GM23248 (cell line): ENCODE measurements around the gene PARS2. TPM values are rescaled to one million over a fixed set of nuclear protein-coding genes. Genes with fewer than 3 reads are reported as not detected.

Source experiments
- DNase-seq: peaks from one replicate; pipeline ENCODE4 v3.0.0-alpha.2; 2015
- H2AFZ ChIP-seq: fragments of 200-600 bp; sonication (generic); 2 replicates; pipeline ENCODE4 v1.6.1; 2016; ENCODE audit warnings: antibody characterized with exemption
- H3F3A ChIP-seq: fragments of 200-600 bp; sonication (generic); 2 replicates; pipeline ENCODE4 v1.6.1; 2016; ENCODE audit warnings: mild to moderate bottlenecking, antibody characterized with exemption, mixed run types; ENCODE audit not compliant: insufficient read depth
- H3K27ac ChIP-seq: fragments of 200-600 bp; sonication (generic); 2 replicates; pipeline ENCODE4 v1.5.1; 2016; ENCODE audit warnings: mild to moderate bottlenecking
- H3K27me3 ChIP-seq: fragments of 200-600 bp; sonication (generic); replicated peaks from 2 replicates; pipeline ENCODE4 v1.6.1; 2016; ENCODE audit warnings: mild to moderate bottlenecking; ENCODE audit not compliant: insufficient read depth
- H3K36me3 ChIP-seq: fragments of 200-600 bp; sonication (generic); 2 replicates; pipeline ENCODE4 v1.6.1; 2016; ENCODE audit warnings: low read depth, mild to moderate bottlenecking
- H3K4me1 ChIP-seq: fragments of 200-600 bp; sonication (generic); 2 replicates; pipeline ENCODE4 v1.6.1; 2016; ENCODE audit warnings: mild to moderate bottlenecking; ENCODE audit not compliant: insufficient read depth
- H3K4me2 ChIP-seq: fragments of 200-600 bp; sonication (generic); one replicate; pipeline ENCODE4 v1.6.1; 2016; ENCODE audit warnings: mild to moderate bottlenecking; ENCODE audit not compliant: unreplicated experiment
- H3K4me3 ChIP-seq: fragments of 200-600 bp; sonication (generic); 2 replicates; pipeline ENCODE4 v1.5.1; 2016; ENCODE audit warnings: mild to moderate bottlenecking
- H3K79me2 ChIP-seq: fragments of 200-600 bp; sonication (generic); 2 replicates; pipeline ENCODE4 v1.6.1; 2016; ENCODE audit warnings: mild to moderate bottlenecking; ENCODE audit not compliant: insufficient read depth
- H3K9ac ChIP-seq: fragments of 200-600 bp; sonication (generic); 2 replicates; pipeline ENCODE4 v1.6.1; 2016; ENCODE audit warnings: mild to moderate bottlenecking
- H3K9me2 ChIP-seq: fragments of 200-600 bp; sonication (generic); 2 replicates; pipeline ENCODE4 v1.6.1; 2016; ENCODE audit warnings: mixed run types, mild to moderate bottlenecking, moderate library complexity; ENCODE audit not compliant: insufficient read depth
- H3K9me3 ChIP-seq: fragments of 200-600 bp; sonication (generic); one replicate; pipeline ENCODE4 v1.6.1; 2017; ENCODE audit warnings: low read depth
- H4K20me1 ChIP-seq: fragments of 200-600 bp; sonication (generic); 2 replicates; pipeline ENCODE4 v1.6.0; 2016; ENCODE audit not compliant: insufficient read depth
- EZH2 ChIP-seq: fragments of 200-600 bp; sonication (generic); IDR thresholded peaks from 2 replicates; pipeline ENCODE4 v1.6.1; 2018; ENCODE audit warnings: antibody characterized with exemption, mild to moderate bottlenecking; ENCODE audit not compliant: insufficient read depth, poor library complexity, severe bottlenecking
- EZH2phosphoT487 ChIP-seq: fragments of 200-600 bp; sonication (generic); IDR thresholded peaks from 2 replicates; pipeline ENCODE4 v1.6.1; 2018; ENCODE audit warnings: antibody characterized with exemption, moderate library complexity, mild to moderate bottlenecking, low read depth; ENCODE audit not compliant: insufficient read depth
- WGBS, 2 experiments: methylation state at CpG; one replicate each; pipeline ENCODE4 v1.1.6; 2015 to 2017; ENCODE audit warnings: low lambda C conversion rate in 2 of 2, low coverage in 1 of 2; ENCODE audit errors: missing lambda C conversion rate in 2 of 2; 5-methylcytosine and 5-hydroxymethylcytosine counted together
- in situ Hi-C: fragments of 300-500 bp; cut with MboI; formaldehyde crosslinking; loops from 2 replicates; pipeline ENCODE4 v1.15.0; 2020
- polyA plus RNA-seq: library from polyadenylated mRNA; unstranded; fragments of >200 nt; fragmentation: Nextera tagmentation; extraction: Ambion mirVana; gene quantifications from 2 replicates; pipeline ENCODE4 v1.2.1, GENCODE V29; 2016
- total RNA-seq: library from RNA; depleted of rRNA; stranded (reverse); fragments of >200 nt; shearing (Covaris generic); gene quantifications from 2 replicates; pipeline ENCODE4 v1.2.3, GENCODE V29; 2014

PARS2 gene
- total and polyA plus RNA-seq, 2 experiments from 2014 or later = 4.1 to 5.0 TPM

- H3K4me3 ChIP-seq = no peak overlapping the region
- no peak overlapping the region for H3K4me2 ChIP-seq
- no peaks in the 10 kb centered on the region for H3F3A ChIP-seq
- 0 out of 2 replicates have a peak, but pooled peaks cover 2% of the 10 kb centered on the region for H3K36me3 ChIP-seq
- H3K9me3 ChIP-seq = no peaks in the 10 kb centered on the region
- no peak overlapping the region for H3K9ac ChIP-seq
- in situ Hi-C loops = no loop called here
- no peaks in the 10 kb centered on the region for H3K4me1 ChIP-seq
- TF ChIP-seq EZH2 (no peak), EZH2phosphoT487 (no peak)
- no peak for DNase-seq
- no peaks in the 10 kb centered on the region for H4K20me1 ChIP-seq
- no peaks in the 10 kb centered on the region for H3K27me3 ChIP-seq
- no peaks in the 10 kb centered on the region for H3K9me2 ChIP-seq
- no peak overlapping the region for H3K27ac ChIP-seq
- no peak overlapping the region for H2AFZ ChIP-seq
- peaks cover 14% of the 10 kb centered on the region for H3K79me2 ChIP-seq
- WGBS, 2 experiments = 88 to 90% methylated on average over 9 of the region's 9 CpGs
Measured at GRCh38 chr1:54757833-54758232, 6.5 kb downstream of the PARS2 start.

GRCh38 chr1:54754486-54755285 lies 9.6 kb downstream of the PARS2 start:
- Histone ChIP-seq H3K79me2 (no peaks in the 10 kb centered on the region), H3K4me2 (no peak overlapping the region), H3F3A (no peaks in the 10 kb centered on the region), H3K9me2 (no peaks in the 10 kb centered on the region), H3K27ac (no peak overlapping the region), H3K9ac (no peak overlapping the region), H4K20me1 (no peaks in the 10 kb centered on the region), H3K36me3 (0 out of 2 replicates have a peak, but pooled peaks cover 2% of the 10 kb centered on the region), H3K9me3 (no peaks in the 10 kb centered on the region), H3K27me3 (no peaks in the 10 kb centered on the region), H3K4me1 (no peaks in the 10 kb centered on the region), H3K4me3 (no peak overlapping the region), H2AFZ (no peak overlapping the region)
- no peak for TF ChIP-seq EZH2phosphoT487
- TF ChIP-seq EZH2 = no peak
- WGBS, 2 experiments = 80 to 85% methylated on average over 16 to 22 of the region's 25 CpGs
- in situ Hi-C loops = no loop called here
- DNase-seq = no peak

- Histone ChIP-seq H3K9me3 (no peaks in the 10 kb centered on the region), H3K27me3 (no peaks in the 10 kb centered on the region), H3K4me2 (no peak overlapping the region), H2AFZ (no peak overlapping the region), H3F3A (no peaks in the 10 kb centered on the region), H3K27ac (no peak overlapping the region), H3K36me3 (0 out of 2 replicates have a peak, but pooled peaks cover 2% of the 10 kb centered on the region), H4K20me1 (no peaks in the 10 kb centered on the region), H3K4me3 (no peak overlapping the region), H3K9me2 (no peaks in the 10 kb centered on the region), H3K4me1 (no peaks in the 10 kb centered on the region), H3K79me2 (no peaks in the 10 kb centered on the region), H3K9ac (no peak overlapping the region)
- no peak for DNase-seq
- in situ Hi-C loops = no loop called here
- no peak for TF ChIP-seq EZH2
- WGBS, 2 experiments = 92 to 95% methylated on average over 16 to 22 of the region's 22 CpGs
Measured at GRCh38 chr1:54754045-54754444, 10.3 kb downstream of the PARS2 start.

- no peaks in the 10 kb centered on the region for H3K79me2 ChIP-seq
- no peaks in the 10 kb centered on the region for H4K20me1 ChIP-seq
- 46 to 52% methylated on average over 4 of the region's 4 CpGs for WGBS, 2 experiments
- DNase-seq = no peak
- no peaks in the 10 kb centered on the region for H3K9me2 ChIP-seq
- no peak overlapping the region for H3K4me3 ChIP-seq
- H2AFZ ChIP-seq = no peak overlapping the region
- H3K4me2 ChIP-seq = no peak overlapping the region
- TF ChIP-seq EZH2phosphoT487 (no peak), EZH2 (no peak)
- H3K9me3 ChIP-seq = no peaks in the 10 kb centered on the region
- no peaks in the 10 kb centered on the region for H3F3A ChIP-seq
- H3K27ac ChIP-seq = no peak overlapping the region
- in situ Hi-C loops = no loop called here
- H3K9ac ChIP-seq = no peak overlapping the region
- H3K36me3 ChIP-seq = no peaks in the 10 kb centered on the region
- no peaks in the 10 kb centered on the region for H3K4me1 ChIP-seq
- H3K27me3 ChIP-seq = no peaks in the 10 kb centered on the region
Measured at GRCh38 chr1:54751426-54751825, 12.9 kb downstream of the PARS2 start.
